Measurements from ENCODE around the gene INTS2. TPM values are rescaled to one million over a fixed set of nuclear protein-coding genes. Genes with fewer than 3 reads are reported as not detected.

INTS2 gene
- total and polyA plus RNA-seq, 4 donors = 2.4 to 18.5 (median 8.5) TPM

GRCh38 chr17:61832463-61832862 is 95.3 kb downstream of the INTS2 start:
- no peak for TF ChIP-seq CTCF (IDR thresholded peaks at IDR 0.05; ENCODE audit: control extremely low read depth, extremely low read depth)
- H3K9ac ChIP-seq (ENCODE audit: insufficient read depth in 1 of 2, low read length in 2 of 2) = no peak overlapping the region
- ATAC-seq (ENCODE audit: insufficient read depth, low FRiP score) (no peak), DNase-seq (no peak)
- no peaks in the 10 kb centered on the region for H3K27me3 ChIP-seq (ENCODE audit: control insufficient read depth in 3 of 3, insufficient read depth in 3 of 3, low read length in 2 of 3)
- H3K4me3 ChIP-seq = no peak overlapping the region
- peaks cover 0 to 36% (median 6%) of the 10 kb centered on the region in 5 donors for H3K4me1 ChIP-seq (ENCODE audit: control insufficient read depth in 5 of 5, insufficient read depth in 5 of 5, low read length in 5 of 5)
- H3K36me3 ChIP-seq (ENCODE audit: control insufficient read depth in 4 of 4, insufficient read depth in 4 of 4, low read length in 4 of 4) = no peaks in the 10 kb centered on the region
- WGBS, 2 donors = 93 to 94% methylated on average over 3 of the region's 3 CpGs
- no peak overlapping the region for H3K27ac ChIP-seq (ENCODE audit: low read depth in 1 of 2, low read length in 1 of 2)
- H3K9me3 ChIP-seq (ENCODE audit: control insufficient read depth in 4 of 4, insufficient read depth in 3 of 4, low read length in 3 of 4) = peaks cover 0 to 3% (median 0%) of the 10 kb centered on the region in 4 donors

- H3K9ac ChIP-seq (ENCODE audit: insufficient read depth in 1 of 2, low read length in 2 of 2) = no peak overlapping the region
- no peak overlapping the region for H3K27ac ChIP-seq (ENCODE audit: low read depth in 1 of 2, low read length in 1 of 2)
- H3K4me3 ChIP-seq = no peak overlapping the region
- no peak for ATAC-seq (ENCODE audit: insufficient read depth, low FRiP score)
- H3K4me1 ChIP-seq (ENCODE audit: control insufficient read depth in 5 of 5, insufficient read depth in 5 of 5, low read length in 5 of 5) = peaks cover 0 to 25% (median 5%) of the 10 kb centered on the region in 5 donors
- peaks cover 0 to 6% (median 0%) of the 10 kb centered on the region in 4 donors for H3K36me3 ChIP-seq (ENCODE audit: control insufficient read depth in 4 of 4, insufficient read depth in 4 of 4, low read length in 4 of 4)
- no peak for TF ChIP-seq CTCF (IDR thresholded peaks at IDR 0.05; ENCODE audit: control extremely low read depth, extremely low read depth)
- 97 to 99% methylated on average over 1 of the region's 1 CpG for WGBS, 2 donors
- DNase-seq = no peak
- no peaks in the 10 kb centered on the region for H3K27me3 ChIP-seq (ENCODE audit: control insufficient read depth in 3 of 3, insufficient read depth in 3 of 3, low read length in 2 of 3)
- H3K9me3 ChIP-seq (ENCODE audit: control insufficient read depth in 4 of 4, insufficient read depth in 3 of 4, low read length in 3 of 4) = peaks cover 0 to 3% (median 0%) of the 10 kb centered on the region in 4 donors
Measured at GRCh38 chr17:61831099-61831498, 96.7 kb downstream of the INTS2 start.

- Histone ChIP-seq H3K9me3 (ENCODE audit: control insufficient read depth in 4 of 4, insufficient read depth in 3 of 4, low read length in 3 of 4) (peaks cover 0 to 6% (median 0%) of the 10 kb centered on the region in 4 donors), H3K27me3 (ENCODE audit: control insufficient read depth in 3 of 3, insufficient read depth in 3 of 3, low read length in 2 of 3) (no peaks in the 10 kb centered on the region), H3K36me3 (ENCODE audit: control insufficient read depth in 4 of 4, insufficient read depth in 4 of 4, low read length in 4 of 4) (peaks cover 0 to 6% (median 0%) of the 10 kb centered on the region in 4 donors), H3K4me3 (no peak overlapping the region), H3K9ac (ENCODE audit: insufficient read depth in 1 of 2, low read length in 2 of 2) (no peak overlapping the region), H3K4me1 (ENCODE audit: control insufficient read depth in 5 of 5, insufficient read depth in 5 of 5, low read length in 5 of 5) (peaks cover 0 to 9% (median 2%) of the 10 kb centered on the region in 5 donors), H3K27ac (ENCODE audit: low read depth in 1 of 2, low read length in 1 of 2) (no peak overlapping the region)
- ATAC-seq (ENCODE audit: insufficient read depth, low FRiP score) (no peak), DNase-seq (no peak)
- TF ChIP-seq CTCF (IDR thresholded peaks at IDR 0.05; ENCODE audit: control extremely low read depth, extremely low read depth) = no peak
- 94 to 100% methylated on average over 1 of the region's 1 CpG for WGBS, 2 donors
Measured at GRCh38 chr17:61828694-61829093, 99.1 kb downstream of the INTS2 start.

All from lung (tissue), 12 donors.